C4-2B (cell line): ENCODE measurements around the gene ZNF467.

ENCODE experiments used
- CTCF ChIP-seq: fragments of 450-650 bp; conservative IDR thresholded peaks from 2 replicates; pipeline ENCODE4 v1.5.1; 2017; ENCODE audit warnings: mild to moderate bottlenecking
- ZFX ChIP-seq: fragments of 450-650 bp; IDR thresholded peaks from 2 replicates; pipeline ENCODE4 v1.6.1; 2017

GRCh38 chr7:149817301-149817771, 43.9 kb upstream of the ZNF467 start:
- TF ChIP-seq CTCF = no peak
- TF ChIP-seq ZFX = no peak
